GM20000 (cell line): ENCODE measurements around the gene CHST15.

Source experiments
- DNase-seq: peaks from one replicate; pipeline ENCODE4 v3.0.0; 2012; ENCODE audit warnings: low spot score
- TF ChIP-seq, protein P1 (sequence below): IDR thresholded peaks from 2 replicates; pipeline ENCODE4 v1.5.1; 2012; ENCODE audit warnings: mild to moderate bottlenecking, control low read depth; ENCODE audit errors: extremely low read depth, missing control alignments

Gene CHST15

DNA sequence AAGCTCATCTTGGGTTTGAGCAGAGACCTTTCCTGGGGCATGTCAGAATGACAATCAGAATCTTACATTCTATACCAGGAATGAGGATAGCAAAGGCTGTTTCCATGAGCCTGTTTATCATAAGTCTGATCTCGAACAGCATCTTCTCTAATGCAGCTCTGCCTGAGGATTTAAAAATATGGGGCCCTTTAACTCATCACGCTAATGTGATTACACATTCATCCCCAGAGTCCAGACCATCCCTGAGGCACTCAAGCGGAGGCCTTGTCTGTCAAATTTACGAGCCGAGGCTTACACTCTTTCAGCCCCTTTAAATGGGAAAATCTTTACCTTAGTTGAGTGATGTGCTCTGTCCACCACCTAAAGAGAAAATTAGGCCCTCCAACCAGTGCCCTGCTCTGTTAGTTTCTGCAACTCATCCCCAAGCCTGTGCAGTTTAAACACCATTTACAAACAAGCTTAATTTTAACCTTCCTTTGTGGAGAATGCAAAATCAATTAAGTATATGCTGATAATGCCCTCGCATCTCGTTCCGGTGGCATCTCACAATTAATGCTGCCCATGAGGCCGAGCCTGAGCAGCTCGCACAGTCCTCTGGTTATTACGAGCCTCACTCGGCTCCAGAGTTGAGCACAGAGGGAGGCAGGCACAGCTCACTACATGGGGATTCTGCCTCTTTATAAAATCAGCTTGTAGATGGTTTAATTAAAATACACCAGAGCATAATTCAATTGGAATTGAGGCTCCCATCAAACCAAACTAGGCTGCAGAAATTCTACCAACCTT, 16.0 kb downstream of the CHST15 start:
- DNase-seq, result no peak
- TF ChIP-seq, protein P1, sequence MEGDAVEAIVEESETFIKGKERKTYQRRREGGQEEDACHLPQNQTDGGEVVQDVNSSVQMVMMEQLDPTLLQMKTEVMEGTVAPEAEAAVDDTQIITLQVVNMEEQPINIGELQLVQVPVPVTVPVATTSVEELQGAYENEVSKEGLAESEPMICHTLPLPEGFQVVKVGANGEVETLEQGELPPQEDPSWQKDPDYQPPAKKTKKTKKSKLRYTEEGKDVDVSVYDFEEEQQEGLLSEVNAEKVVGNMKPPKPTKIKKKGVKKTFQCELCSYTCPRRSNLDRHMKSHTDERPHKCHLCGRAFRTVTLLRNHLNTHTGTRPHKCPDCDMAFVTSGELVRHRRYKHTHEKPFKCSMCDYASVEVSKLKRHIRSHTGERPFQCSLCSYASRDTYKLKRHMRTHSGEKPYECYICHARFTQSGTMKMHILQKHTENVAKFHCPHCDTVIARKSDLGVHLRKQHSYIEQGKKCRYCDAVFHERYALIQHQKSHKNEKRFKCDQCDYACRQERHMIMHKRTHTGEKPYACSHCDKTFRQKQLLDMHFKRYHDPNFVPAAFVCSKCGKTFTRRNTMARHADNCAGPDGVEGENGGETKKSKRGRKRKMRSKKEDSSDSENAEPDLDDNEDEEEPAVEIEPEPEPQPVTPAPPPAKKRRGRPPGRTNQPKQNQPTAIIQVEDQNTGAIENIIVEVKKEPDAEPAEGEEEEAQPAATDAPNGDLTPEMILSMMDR, result no peak

DNA sequence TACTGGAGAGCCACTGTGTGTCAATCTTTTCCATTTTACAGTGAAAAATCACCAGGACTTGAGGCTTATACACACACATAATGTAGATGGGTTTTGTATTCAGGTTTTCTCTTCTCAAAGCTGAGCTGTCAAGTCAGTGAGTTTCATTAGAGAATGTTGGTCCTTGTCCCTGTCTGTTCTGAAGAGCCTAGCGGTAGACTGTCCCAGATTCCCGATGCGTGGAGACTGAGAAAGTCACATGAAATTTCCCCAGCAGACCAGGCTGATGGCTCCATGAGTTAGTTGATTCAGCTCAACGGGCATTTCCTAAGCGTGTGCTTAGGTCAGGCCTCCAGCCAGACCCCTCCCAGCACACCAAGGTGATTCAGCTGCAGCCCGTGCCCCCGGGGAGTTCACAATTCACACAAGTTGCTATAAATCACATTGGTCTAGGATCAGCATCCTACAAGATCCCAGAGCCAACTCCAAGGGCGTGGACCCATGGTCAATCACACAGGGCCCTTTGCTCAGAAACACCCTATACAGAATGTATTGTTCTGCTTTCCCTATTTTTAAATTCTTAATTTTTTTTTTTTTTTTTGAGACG, 17.2 kb downstream of the CHST15 start:
- TF ChIP-seq, protein P1, result no peak
- no peak for DNase-seq

DNA sequence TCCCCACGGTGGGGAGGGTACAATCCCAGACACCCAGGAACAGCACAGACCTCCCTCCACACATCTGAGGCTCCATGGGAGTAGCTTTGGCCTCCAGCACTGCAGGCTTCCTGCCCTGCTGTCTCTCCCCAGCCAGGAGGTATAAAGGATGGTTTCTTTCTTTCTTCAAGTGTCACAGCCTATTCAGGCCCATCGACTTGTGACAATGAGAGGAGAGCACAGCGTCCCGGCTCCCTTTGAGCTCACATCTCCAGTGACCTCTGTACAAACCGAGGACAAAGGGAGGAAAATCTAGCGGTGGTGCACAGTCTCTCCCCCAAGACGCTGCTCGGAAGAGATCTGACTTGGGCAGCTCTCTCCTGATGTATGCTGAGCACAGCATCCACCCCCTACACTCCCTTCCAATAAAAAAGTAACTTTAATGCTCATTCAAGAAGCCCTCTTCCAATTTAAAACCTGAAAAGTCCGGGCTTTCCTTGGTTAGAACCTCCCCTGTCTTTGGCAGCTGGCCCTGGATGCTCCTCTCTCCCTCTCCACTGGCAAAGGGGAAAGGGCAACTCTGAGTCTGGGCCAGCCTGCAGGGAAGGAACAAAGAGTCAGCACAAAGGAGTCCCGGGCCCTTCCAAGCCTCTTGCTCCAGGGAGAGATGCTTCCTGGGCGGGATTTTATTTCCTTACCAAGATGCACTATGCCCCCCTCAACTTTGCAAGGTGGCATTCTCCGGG, 18.0 kb downstream of the CHST15 start:
- no peak for DNase-seq
- TF ChIP-seq, protein P1, result no peak

DNA sequence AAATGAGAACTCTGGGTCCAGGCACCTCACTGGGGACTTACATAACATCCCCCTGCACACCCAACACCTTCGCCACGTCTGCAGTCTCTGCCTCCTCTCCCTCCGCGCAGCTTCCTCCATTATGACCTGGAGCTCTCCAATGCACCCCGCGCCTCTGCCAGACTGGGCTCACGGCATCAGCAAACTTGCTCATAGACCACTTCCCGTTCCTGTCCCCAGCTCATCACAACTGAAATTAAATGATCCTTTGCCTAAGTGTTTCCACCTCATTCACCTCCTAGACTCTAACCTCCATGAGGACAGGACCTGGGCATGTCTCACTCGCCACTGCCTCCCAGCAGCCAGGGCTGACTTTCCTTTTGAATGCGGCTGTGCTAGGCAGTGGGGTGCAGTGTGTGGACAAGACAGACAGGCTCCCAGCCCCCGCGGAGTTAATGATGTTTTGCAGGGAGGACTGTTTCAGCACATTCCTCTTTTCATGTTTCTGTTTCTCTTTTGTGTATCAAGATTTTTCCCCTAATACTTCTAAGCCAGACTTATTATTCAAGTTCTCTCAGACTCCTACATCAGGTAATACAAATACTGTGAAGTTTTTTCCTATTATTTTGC, 18.8 kb downstream of the CHST15 start:
- no peak for DNase-seq

DNA sequence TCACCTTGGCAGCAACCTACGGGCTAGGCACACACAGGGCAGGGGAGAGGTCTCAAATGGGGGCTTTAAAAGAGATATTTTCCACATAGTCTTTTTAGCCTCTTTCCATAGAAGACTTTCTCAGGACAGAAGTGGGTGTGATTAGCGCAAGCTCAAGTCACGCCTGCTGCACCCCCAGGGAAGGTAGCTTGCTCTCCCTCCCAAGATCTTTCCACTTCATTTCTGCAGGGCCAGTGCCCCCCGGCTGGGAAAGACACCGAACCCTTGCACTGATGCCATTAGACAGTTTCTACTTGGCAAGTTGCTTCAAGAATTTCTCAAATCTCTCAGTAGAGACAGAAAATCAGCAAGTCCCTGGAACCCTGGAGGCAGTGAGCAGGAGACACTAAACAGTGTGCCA, 19.4 kb downstream of the CHST15 start:
- DNase-seq, result no peak
- TF ChIP-seq, protein P1, result no peak

More for the DNA sequence above, 18.8 kb downstream of the CHST15 start:
- TF ChIP-seq, protein P1, result no peak

DNA sequence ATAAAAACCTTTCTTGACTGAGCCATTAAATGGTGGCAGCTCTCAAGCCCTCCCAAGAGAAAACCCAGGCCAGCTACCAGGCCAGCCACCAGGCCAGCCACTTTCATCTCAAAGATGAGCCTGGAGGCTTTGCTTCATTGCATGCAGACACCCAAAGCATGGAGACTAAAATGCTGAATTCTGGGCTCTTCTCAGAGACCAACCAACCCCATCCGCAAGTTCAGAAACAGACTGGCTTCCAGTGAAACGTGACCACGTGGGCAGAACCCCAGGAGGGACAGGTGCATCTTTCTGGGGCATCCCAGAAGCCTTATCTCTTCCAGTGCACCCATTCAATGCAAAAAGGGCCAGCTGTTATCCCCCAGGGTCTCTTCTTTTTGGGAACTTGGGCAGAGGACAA, 20.9 kb downstream of the CHST15 start:
- DNase-seq, result no peak
- TF ChIP-seq, protein P1, result no peak
